Right lobe of liver (tissue), 6 donors: ENCODE data around the gene FUT1. TPM values are rescaled to one million over a fixed set of nuclear protein-coding genes. Genes with fewer than 3 reads are reported as not detected.

Experiments
- ATAC-seq, 4 donors: fragments of 200-7000 bp; cut with Tn5 transposase; one replicate each; pipeline ENCODE4 v1.9.1; 2020; ENCODE audit warnings: mild to moderate bottlenecking in 4 of 4, moderate library complexity in 4 of 4
- DNase-seq, 3 donors: peaks; one replicate each; pipeline ENCODE4 v3.0.0-alpha.2; 2020
- H3K27ac ChIP-seq, 3 donors: fragments of 200-600 bp; one replicate each; pipeline ENCODE4 v1.8.0; 2022
- H3K27me3 ChIP-seq, 2 donors: fragments of 200-600 bp; one replicate each; pipeline ENCODE4 v1.8.0; 2022
- H3K36me3 ChIP-seq, 4 donors: fragments of 200-600 bp; sonication (generic) in 1 of 4; one replicate each; pipeline versions ENCODE4 v1.5.1 to v1.8.0; 2017 to 2022; ENCODE audit warnings: control low read depth in 1 of 4
- H3K4me1 ChIP-seq, 4 donors: fragments of 200-600 bp; sonication (generic) in 1 of 4; one replicate each; pipeline versions ENCODE4 v1.5.1 to v1.8.0; 2017 to 2022; ENCODE audit warnings: control low read depth in 1 of 4
- H3K4me3 ChIP-seq, 3 donors: fragments of 200-600 bp; one replicate each; pipeline ENCODE4 v1.8.0; 2022
- H3K9me3 ChIP-seq, 4 donors: fragments of 200-600 bp; sonication (generic) in 1 of 4; one replicate each; pipeline versions ENCODE4 v1.5.1 to v1.8.0; 2017 to 2022; ENCODE audit warnings: control low read depth in 1 of 4
- POLR2A ChIP-seq: fragments of 450-650 bp; IDR thresholded peaks from one replicate; pipeline ENCODE4 v1.6.1; 2017; ENCODE audit warnings: antibody characterized with exemption, mild to moderate bottlenecking
- WGBS: methylation state at CpG from one replicate; pipeline ENCODE4 v1.1.6; 2018; ENCODE audit warnings: low coverage, low lambda C conversion rate; ENCODE audit not compliant: insufficient coverage; ENCODE audit errors: missing lambda C conversion rate; 5-methylcytosine and 5-hydroxymethylcytosine counted together
- intact Hi-C, 2 donors: fragments of 100-400 bp; cut with DNase I; formaldehyde crosslinking; loops; one replicate each; pipeline versions ENCODE4 v1.11.2 to v1.14.1; 2022
- total RNA-seq, 6 experiments: library from RNA; depleted of rRNA in 2 of 6; stranded (reverse); fragments of >200 nt in 2 of 6; fragmentation: NEBNext Ultra II Directional in 3 of 6; extraction: Animal tissue kit (Norgen Biotek cat#: 25700) in 3 of 6; gene quantifications; one replicate each; pipeline versions ENCODE4 v1.1.0 to v1.2.4, GENCODE V29; 2016 to 2023
- TF ChIP-seq, protein P1 (sequence below), 4 donors: fragments of 200-600 bp in 3 of 4; fragments of 450-650 bp in 1 of 4; IDR thresholded peaks; one replicate each; pipeline versions ENCODE4 v1.5.1 to v1.8.0; 2016 to 2022; ENCODE audit warnings: antibody characterized with exemption in 4 of 4, mild to moderate bottlenecking in 2 of 4
- donor health status: DM: no; HTN: yes; CAD: no.
- donor health status: DM: no; HTN: no; CAD: no.
- donor health status: DM: no; HTN: no; CAD: no.
- donor health status: DM: no; HTN: yes; CAD: no.
- donor health status: DM: no; HTN: yes; CAD: no.

Gene FUT1
- total RNA-seq, 6 experiments from 2014 or later, result 0.22 to 1.9 (median 0.93) TPM

DNA sequence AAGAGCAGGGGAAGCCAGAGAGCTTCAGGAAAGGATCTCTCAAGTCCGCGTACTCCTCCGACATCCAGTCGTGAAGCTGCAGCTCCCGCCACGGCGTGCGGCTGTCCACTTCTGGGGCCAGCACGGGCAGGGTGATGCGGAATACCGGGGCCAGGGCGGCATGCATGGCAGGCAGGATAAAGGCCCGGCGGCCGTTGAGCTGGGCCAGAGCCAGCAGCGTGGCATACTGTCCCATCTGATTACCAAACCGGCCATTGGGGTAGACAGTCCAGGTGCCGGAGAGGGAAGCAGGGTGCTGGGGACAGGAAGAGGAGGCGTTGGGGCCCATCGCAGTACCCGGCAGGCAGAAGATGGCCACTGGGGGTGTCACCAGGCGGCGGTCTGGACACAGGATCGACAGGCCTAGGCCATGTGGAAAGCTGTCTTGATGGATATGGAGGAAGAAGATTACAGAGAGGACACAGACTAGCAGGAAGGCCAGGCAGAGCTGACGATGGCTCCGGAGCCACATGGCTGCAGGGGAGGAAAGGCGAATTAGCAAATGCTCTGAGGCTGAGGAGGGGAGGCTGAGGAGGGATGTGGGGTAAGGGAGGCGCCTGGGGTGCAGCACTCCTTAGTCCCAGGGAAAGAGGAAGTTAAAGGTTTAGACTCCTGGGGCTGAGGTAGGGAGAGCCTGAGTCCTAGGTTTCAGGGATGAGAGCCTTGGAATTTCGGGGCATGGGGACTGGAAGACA, 1.5 kb downstream of the FUT1 start:
- DNase-seq, result no peak
- no peak for ATAC-seq
- WGBS, result 79% methylated on average over 9 of the region's 29 CpGs

DNA sequence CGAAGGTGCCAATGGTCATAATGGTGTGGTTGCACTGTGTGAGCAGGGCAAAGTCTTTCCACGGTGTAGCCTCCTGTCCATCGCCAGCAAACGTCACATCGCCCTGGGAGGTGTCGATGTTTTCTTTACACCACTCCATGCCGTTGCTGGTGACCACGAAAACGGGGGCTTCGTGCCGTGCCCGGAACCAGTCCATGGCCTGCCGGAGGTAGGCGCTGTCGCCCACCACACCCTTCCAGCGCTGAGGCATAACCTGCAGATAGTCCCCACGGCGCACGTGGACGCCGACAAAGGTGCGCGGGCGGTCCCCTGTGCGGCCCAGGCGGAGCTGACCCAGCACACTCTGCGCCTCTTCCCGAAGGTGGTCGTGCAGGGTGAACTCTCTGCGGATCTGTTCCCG, 2.1 kb downstream of the FUT1 start:
- WGBS, result 100% methylated on average over 2 of the region's 31 CpGs
- H3K4me3 ChIP-seq, result no peak overlapping the region
- no peak overlapping the region for H3K27ac ChIP-seq
- H3K9me3 ChIP-seq, result no peaks in the 10 kb centered on the region
- no peak for ATAC-seq
- H3K36me3 ChIP-seq, result no peaks in the 10 kb centered on the region
- no peak for DNase-seq
- no peaks in the 10 kb centered on the region for H3K27me3 ChIP-seq
- no peak for TF ChIP-seq POLR2A
- TF ChIP-seq, protein P1, sequence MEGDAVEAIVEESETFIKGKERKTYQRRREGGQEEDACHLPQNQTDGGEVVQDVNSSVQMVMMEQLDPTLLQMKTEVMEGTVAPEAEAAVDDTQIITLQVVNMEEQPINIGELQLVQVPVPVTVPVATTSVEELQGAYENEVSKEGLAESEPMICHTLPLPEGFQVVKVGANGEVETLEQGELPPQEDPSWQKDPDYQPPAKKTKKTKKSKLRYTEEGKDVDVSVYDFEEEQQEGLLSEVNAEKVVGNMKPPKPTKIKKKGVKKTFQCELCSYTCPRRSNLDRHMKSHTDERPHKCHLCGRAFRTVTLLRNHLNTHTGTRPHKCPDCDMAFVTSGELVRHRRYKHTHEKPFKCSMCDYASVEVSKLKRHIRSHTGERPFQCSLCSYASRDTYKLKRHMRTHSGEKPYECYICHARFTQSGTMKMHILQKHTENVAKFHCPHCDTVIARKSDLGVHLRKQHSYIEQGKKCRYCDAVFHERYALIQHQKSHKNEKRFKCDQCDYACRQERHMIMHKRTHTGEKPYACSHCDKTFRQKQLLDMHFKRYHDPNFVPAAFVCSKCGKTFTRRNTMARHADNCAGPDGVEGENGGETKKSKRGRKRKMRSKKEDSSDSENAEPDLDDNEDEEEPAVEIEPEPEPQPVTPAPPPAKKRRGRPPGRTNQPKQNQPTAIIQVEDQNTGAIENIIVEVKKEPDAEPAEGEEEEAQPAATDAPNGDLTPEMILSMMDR (IDR thresholded peaks at IDR 0.05), result no peak
- intact Hi-C loops, result no loop called here
- H3K4me1 ChIP-seq, result peaks cover 0 to 10% (median 1%) of the 10 kb centered on the region in 4 donors

More for the DNA sequence above, 1.5 kb downstream of the FUT1 start:
- H3K9me3 ChIP-seq, result no peaks in the 10 kb centered on the region
- H3K4me3 ChIP-seq, result no peak overlapping the region
- peaks cover 0 to 15% (median 3%) of the 10 kb centered on the region in 4 donors for H3K4me1 ChIP-seq
- TF ChIP-seq, protein P1 (IDR thresholded peaks at IDR 0.05), result no peak
- TF ChIP-seq POLR2A, result no peak
- no peaks in the 10 kb centered on the region for H3K27me3 ChIP-seq
- no peak overlapping the region for H3K27ac ChIP-seq
- no peaks in the 10 kb centered on the region for H3K36me3 ChIP-seq
- intact Hi-C loops, result no loop called here

DNA sequence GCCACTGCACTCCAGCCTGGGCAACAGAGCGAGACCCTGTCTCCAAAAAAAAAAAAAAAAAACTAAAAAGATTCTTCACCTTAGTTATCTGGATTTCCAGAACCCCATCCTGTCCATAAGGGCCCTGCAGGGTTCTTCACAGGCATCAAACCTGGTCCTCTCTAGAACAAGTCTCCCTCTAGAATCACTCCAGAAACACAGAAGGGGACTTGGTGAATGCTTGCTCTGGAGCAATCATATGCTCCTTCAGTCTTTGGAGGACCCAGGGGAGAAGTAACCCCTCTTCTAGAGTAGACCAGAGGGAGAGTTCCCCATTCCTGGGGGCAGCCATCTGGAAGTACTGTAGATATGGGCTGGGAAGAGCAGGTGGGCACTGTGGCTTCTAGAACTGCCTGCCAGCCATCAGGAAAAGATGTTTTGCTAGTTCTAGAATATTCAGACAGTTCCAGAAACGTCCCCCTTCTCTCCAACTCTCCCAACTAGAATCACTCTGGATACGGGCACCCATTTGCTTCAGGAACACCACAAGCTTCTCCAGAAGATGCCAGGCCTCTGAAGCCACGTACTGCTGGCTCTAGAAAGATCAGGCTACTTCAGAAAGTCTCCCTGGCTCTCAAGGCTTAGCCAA, 2.8 kb downstream of the FUT1 start:
- no peak for DNase-seq
- Histone ChIP-seq H3K36me3 (no peaks in the 10 kb centered on the region), H3K27me3 (no peaks in the 10 kb centered on the region), H3K4me3 (no peak overlapping the region), H3K4me1 (peaks cover 0 to 10% (median 0%) of the 10 kb centered on the region in 4 donors), H3K27ac (no peak overlapping the region), H3K9me3 (no peaks in the 10 kb centered on the region)
- WGBS, result no CpG with 5 or more reads among the region's 4 CpGs
- TF ChIP-seq, protein P1 (IDR thresholded peaks at IDR 0.05), result no peak
- no peak for TF ChIP-seq POLR2A
- ATAC-seq, result no peak
- intact Hi-C loops, result no loop called here

DNA sequence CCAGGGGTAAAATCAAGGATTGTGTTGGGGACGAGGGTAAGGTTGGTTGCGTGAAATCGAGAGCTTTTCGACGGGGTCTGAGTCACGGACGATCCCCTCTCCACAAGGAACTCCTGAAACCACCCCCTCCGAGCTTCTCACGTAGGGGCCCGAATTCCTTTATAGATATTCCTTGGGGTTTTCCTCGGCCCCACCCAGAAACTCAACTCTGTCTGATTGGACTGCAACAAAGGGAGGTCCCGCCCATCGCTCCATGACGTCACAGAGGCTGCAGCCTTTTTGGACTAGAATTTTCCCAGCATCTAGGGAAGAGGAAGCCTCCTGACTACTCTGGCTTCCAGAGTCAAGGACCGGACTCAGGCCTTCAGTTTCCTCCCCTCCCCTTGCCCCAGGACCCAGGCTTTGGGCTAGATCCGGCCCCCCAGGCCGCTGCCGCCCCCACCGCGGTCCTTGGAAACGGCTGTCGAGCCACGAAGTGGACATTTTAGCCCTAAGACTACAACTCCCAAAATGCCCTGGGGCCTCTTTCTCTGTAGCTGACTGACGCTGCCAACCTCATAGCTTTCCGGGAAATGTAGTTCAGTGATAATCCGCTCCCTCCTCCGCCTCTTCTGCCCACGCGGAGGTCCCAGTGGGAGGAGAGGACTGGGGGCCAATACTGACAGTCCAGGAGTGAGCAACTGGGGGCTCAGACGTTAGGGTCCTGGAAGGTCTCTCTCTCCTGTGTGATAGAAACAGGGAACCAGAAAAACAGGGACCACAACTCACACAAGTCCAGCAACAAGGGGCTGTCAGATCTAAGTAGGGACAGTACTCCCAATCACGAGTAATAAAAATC, 5.5 kb downstream of the FUT1 start, which contains the start of gene IZUMO1:
IZUMO1 (minus strand) TSS at position 172 of the 838 bp plus-strand sequence. CDS start 1,050 bp downstream, outside the sequence.
- TF ChIP-seq, protein P1 (IDR thresholded peaks at IDR 0.05), result no peak
- no peak for TF ChIP-seq POLR2A
- no peaks in the 10 kb centered on the region for H3K4me1 ChIP-seq
- no peaks in the 10 kb centered on the region for H3K36me3 ChIP-seq
- ATAC-seq (peak; percentile 75 to 84 (median 79)), DNase-seq (peak in 2 of 3 donors; percentile 69 to 76)
- intact Hi-C loops, result no loop called here
- H3K27me3 ChIP-seq, result no peaks in the 10 kb centered on the region
- H3K9me3 ChIP-seq, result no peaks in the 10 kb centered on the region
- WGBS, result 10% methylated on average over 24 of the region's 31 CpGs
- H3K4me3 ChIP-seq, result peak within 1 kb of the TSS; percentile 15 to 31 (median 17)
- H3K27ac ChIP-seq, result peak within 1 kb of the TSS in 2 of 3 donors; percentile 51 to 56
